ENCODE results near the gene EIF4G3. TPM values are rescaled to one million over a fixed set of nuclear protein-coding genes. Genes with fewer than 3 reads are reported as not detected.

EIF4G3 gene
- total and polyA plus RNA-seq, 2 of the 8 experiments (the other 6 are each of a cell fraction or from before 2014, with no cell fraction given): 47.5 to 66.6 TPM

- TF ChIP-seq CHD7 (IDR thresholded peaks at IDR 0.05; ENCODE audit: insufficient replicate concordance, low read length) (no peak), SP2 (IDR thresholded peaks at IDR 0.05; ENCODE audit: low read length) (no peak), MAX (IDR thresholded peaks at IDR 0.05) (no peak)
These were observed 226.7 kb downstream of the EIF4G3 start (continued) for GRCh38 chr1:20949871-20950590.
